OCI-LY7 (cell line): ENCODE data around the gene ERCC2. TPM values are rescaled to one million over a fixed set of nuclear protein-coding genes. Genes with fewer than 3 reads are reported as not detected.

Experiments used
- BruUV-seq: library from RNA; stranded (reverse); fragments of 400-500 nt; replicated peaks from 2 replicates; lab custom pipeline; 2021; lab: Mats Ljungman, UMichigan
- CTCF ChIA-PET: fragments of 300-600 bp; sonication (Branson Sonifier 250); formaldehyde crosslinking; loops from one replicate; lab custom pipeline; 2022; ENCODE audit warnings: antibody characterized with exemption; ENCODE audit not compliant: unreplicated experiment; lab: Charles Lee
- POLR2A ChIA-PET: fragments of 300-600 bp; sonication (Branson Sonifier 250); formaldehyde crosslinking; loops from one replicate; lab custom pipeline; 2022; ENCODE audit warnings: antibody characterized with exemption; lab: Charles Lee
- DNase-seq: peaks from one replicate; pipeline ENCODE4 v3.0.0-alpha.2; 2015; ENCODE audit warnings: low spot score
- H2AFZ ChIP-seq: fragments of 200-600 bp; sonication (generic), shearing (Covaris generic); 2 replicates; pipeline ENCODE4 v1.6.1; 2014; ENCODE audit warnings: mild to moderate bottlenecking, antibody characterized with exemption, low read length, moderate library complexity
- H3K27ac ChIP-seq: fragments of 200-600 bp; sonication (generic); 2 replicates; pipeline ENCODE4 v1.5.1; 2014; ENCODE audit warnings: mixed run types, low read depth, mild to moderate bottlenecking, moderate library complexity, low read length, inconsistent platforms; ENCODE audit not compliant: poor library complexity, severe bottlenecking
- H3K36me3 ChIP-seq: fragments of 200-600 bp; sonication (generic); 2 replicates; pipeline ENCODE4 v1.6.1; 2014; ENCODE audit warnings: mild to moderate bottlenecking, antibody characterized with exemption, low read length, moderate library complexity, mixed read lengths; ENCODE audit not compliant: insufficient read depth
- H3K4me1 ChIP-seq: fragments of 200-600 bp; sonication (generic); 2 replicates; pipeline ENCODE4 v1.5.1; 2014; ENCODE audit warnings: mild to moderate bottlenecking, low read length; ENCODE audit not compliant: insufficient read depth, poor library complexity, severe bottlenecking
- H3K4me2 ChIP-seq: fragments of 200-600 bp; sonication (generic); 2 replicates; pipeline ENCODE4 v1.6.1; 2014; ENCODE audit warnings: mild to moderate bottlenecking, low read length
- H3K4me3 ChIP-seq: fragments of 200-600 bp; sonication (generic); 2 replicates; pipeline ENCODE4 v1.5.1; 2014; ENCODE audit warnings: mild to moderate bottlenecking, low read depth, low read length; ENCODE audit not compliant: poor library complexity, severe bottlenecking
- H3K79me2 ChIP-seq: fragments of 200-600 bp; sonication (generic); 2 replicates; pipeline ENCODE4 v1.6.1; 2016; ENCODE audit warnings: low read depth, mild to moderate bottlenecking, low read length, moderate library complexity, mixed read lengths; ENCODE audit not compliant: insufficient read depth
- H3K9me2 ChIP-seq: fragments of 200-600 bp; sonication (generic); 2 replicates; pipeline ENCODE4 v1.6.1; 2016; ENCODE audit warnings: mild to moderate bottlenecking, low read length, mixed read lengths; ENCODE audit not compliant: insufficient read depth
- H3K9me3 ChIP-seq: fragments of 200-600 bp; sonication (generic); 2 replicates; pipeline ENCODE4 v1.6.1; 2014; ENCODE audit warnings: mild to moderate bottlenecking, mixed run types, low read length, mixed read lengths
- H4K20me1 ChIP-seq: fragments of 200-600 bp; sonication (generic); 2 replicates; pipeline ENCODE4 v1.6.1; 2014; ENCODE audit warnings: mild to moderate bottlenecking, antibody characterized with exemption, low read length, moderate library complexity, mixed read lengths; ENCODE audit not compliant: insufficient read depth
- CTCF ChIP-seq: fragments of 200-600 bp; sonication (generic); conservative IDR thresholded peaks from 2 replicates; pipeline ENCODE4 v1.5.1; 2014; ENCODE audit warnings: mild to moderate bottlenecking, antibody characterized with exemption, low read length, moderate library complexity, mixed read lengths
- EZH2phosphoT487 ChIP-seq: fragments of 200-600 bp; sonication (generic); IDR thresholded peaks from 2 replicates; pipeline ENCODE4 v1.6.1; 2018; ENCODE audit warnings: low read depth, borderline replicate concordance, mild to moderate bottlenecking, mixed run types, antibody characterized with exemption, low read length, moderate library complexity, mixed read lengths
- intact Hi-C: fragments of 100-400 bp; cut with micrococcal nuclease; formaldehyde crosslinking; loops from one replicate; pipeline ENCODE4 v1.10.0; 2022; ENCODE audit not compliant: unreplicated experiment
- total RNA-seq, 2 experiments: library from RNA; depleted of rRNA in 1 of 2; stranded (reverse); fragments of >200 nt in 1 of 2; shearing (Covaris generic) in 1 of 2; gene quantifications; 2 replicates each; pipeline ENCODE4 v1.2.3, GENCODE V29; 2014 to 2022

Gene ERCC2
- total RNA-seq, 2 experiments from 2014 or later: 21.0 to 24.4 TPM

- DNase-seq: peak; percentile 44
- no peaks in the 10 kb centered on the region for H3K79me2 ChIP-seq
- TF ChIP-seq EZH2phosphoT487 (no peak), CTCF (no peak)
- H3K36me3 ChIP-seq: no peaks in the 10 kb centered on the region
- POLR2A ChIA-PET: no interaction called here
- intact Hi-C loops: no loop called here
- no TSS peak for BruUV-seq
- H3K9me3 ChIP-seq: no peaks in the 10 kb centered on the region
- H4K20me1 ChIP-seq: no peaks in the 10 kb centered on the region
- H2AFZ ChIP-seq: no peak overlapping the region; the same call in 1 of the 2 replicates
- H3K27ac ChIP-seq: no peak overlapping the region
- no peaks in the 10 kb centered on the region for H3K9me2 ChIP-seq
- CTCF ChIA-PET: no interaction called here
- peak overlapping the region; percentile 35 for H3K4me2 ChIP-seq
- H3K4me1 ChIP-seq: peaks cover 8% of the 10 kb centered on the region
- H3K4me3 ChIP-seq: no peak overlapping the region
These were observed 21.0 kb upstream of the ERCC2 start for GRCh38 chr19:45391346-45391745.

DNA sequence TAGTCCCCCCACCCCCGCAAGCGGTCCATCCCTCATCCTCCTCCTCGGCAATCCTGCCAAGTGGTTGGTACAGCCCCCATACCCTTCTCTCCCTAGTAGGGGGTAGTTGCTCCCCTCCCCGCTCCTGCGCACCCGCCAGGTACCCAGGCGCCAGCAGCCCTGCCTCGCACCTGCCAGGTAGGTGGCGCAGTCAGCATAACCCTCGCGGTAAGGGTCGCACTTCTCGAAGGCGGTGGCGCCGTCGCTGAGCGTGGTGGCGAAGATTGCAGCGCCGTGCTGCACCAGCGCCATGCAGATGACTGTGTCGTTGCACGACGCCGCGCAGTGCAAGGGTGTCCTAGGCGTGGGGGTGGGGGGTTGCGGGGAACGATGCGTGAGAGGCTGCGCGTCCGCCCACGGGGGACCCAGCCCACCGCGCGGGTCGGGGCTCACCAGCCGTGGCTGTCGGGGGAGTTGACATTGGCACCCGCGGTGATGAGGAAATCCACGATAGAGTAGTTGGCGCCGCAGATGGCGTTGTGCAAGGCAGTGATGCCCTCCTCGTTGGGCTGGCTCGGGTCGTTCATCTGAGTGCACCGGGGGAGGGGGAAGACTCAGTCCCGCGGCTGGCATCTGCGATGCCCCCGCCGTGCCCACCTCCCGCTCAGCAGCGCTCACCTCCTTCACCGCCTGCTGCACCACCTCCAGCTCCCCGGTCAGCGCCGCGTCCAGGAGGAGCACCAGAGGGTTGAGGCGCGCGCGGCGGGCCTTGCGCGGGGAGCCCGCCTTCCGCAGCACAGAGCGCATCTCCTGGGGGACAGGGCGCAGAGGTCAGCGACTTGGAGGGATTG, 15.2 kb upstream of the ERCC2 start:
- no peak for TF ChIP-seq CTCF
- no peak for TF ChIP-seq EZH2phosphoT487
- Histone ChIP-seq H3K27ac (no peak overlapping the region), H3K4me3 (no peak overlapping the region), H3K9me3 (no peaks in the 10 kb centered on the region), H4K20me1 (no peaks in the 10 kb centered on the region), H2AFZ (no peak overlapping the region), H3K79me2 (no peaks in the 10 kb centered on the region), H3K4me1 (no peaks in the 10 kb centered on the region), H3K9me2 (no peaks in the 10 kb centered on the region), H3K36me3 (no peaks in the 10 kb centered on the region), H3K4me2 (no peak overlapping the region)
- DNase-seq: no peak
- intact Hi-C loops: no loop called here
- POLR2A ChIA-PET: no interaction called here
- no TSS peak for BruUV-seq
- CTCF ChIA-PET: no interaction called here

DNA sequence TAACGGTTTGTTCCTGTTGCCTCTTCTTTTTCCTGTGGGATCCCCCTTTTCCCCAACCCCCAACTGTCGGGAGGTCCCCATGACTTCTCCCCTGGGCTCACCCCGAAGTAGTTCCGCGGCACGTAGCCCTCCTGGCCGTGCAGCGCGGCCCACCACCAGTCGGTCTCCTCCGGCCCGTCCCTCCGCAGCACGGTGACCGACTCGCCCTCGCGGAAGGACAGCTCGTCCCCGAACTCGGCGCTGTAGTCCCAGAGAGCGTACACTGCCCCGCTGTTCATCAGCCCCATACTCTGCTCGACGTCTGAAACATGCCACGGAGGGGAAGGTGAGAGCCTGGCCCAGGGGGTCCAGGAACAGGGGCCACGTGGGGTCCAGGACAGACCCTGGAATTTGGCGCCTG, 12.1 kb upstream of the ERCC2 start:
- ChIA-PET POLR2A (no interaction called here), CTCF (no interaction called here)
- H2AFZ ChIP-seq: no peak overlapping the region
- no TSS peak for BruUV-seq
- DNase-seq: no peak
- H4K20me1 ChIP-seq: no peaks in the 10 kb centered on the region
- no peaks in the 10 kb centered on the region for H3K4me1 ChIP-seq
- H3K27ac ChIP-seq: no peak overlapping the region
- H3K9me2 ChIP-seq: no peaks in the 10 kb centered on the region
- TF ChIP-seq EZH2phosphoT487: no peak
- TF ChIP-seq CTCF: no peak
- no peak overlapping the region for H3K4me3 ChIP-seq
- no peak overlapping the region for H3K4me2 ChIP-seq
- no peaks in the 10 kb centered on the region for H3K36me3 ChIP-seq
- intact Hi-C loops: no loop called here
- no peaks in the 10 kb centered on the region for H3K9me3 ChIP-seq
- H3K79me2 ChIP-seq: no peaks in the 10 kb centered on the region
